H1 (cell line): ENCODE data around the gene TELO2. TPM values are rescaled to one million over a fixed set of nuclear protein-coding genes. Genes with fewer than 3 reads are reported as not detected.
A peak's percentile ranks its signal among the peaks of the same experiment; 100 is the strongest.

ENCODE experiments used
- CTCF ChIA-PET: fragments of 300-600 bp; sonication (Branson Sonifier 250); formaldehyde crosslinking; loops from one replicate; lab custom pipeline; 2021; ENCODE audit not compliant: partially characterized antibody; lab: Charles Lee
- POLR2A ChIA-PET: fragments of 300-600 bp; sonication (Branson Sonifier 250); formaldehyde crosslinking; loops from one replicate; lab custom pipeline; 2021; ENCODE audit warnings: inconsistent platforms; ENCODE audit not compliant: partially characterized antibody; lab: Charles Lee
- DNase-seq, 2 experiments: peaks; one replicate each; pipeline versions ENCODE4 v3.0.0 to v3.0.0-alpha.2; 2010 to 2022; ENCODE audit warnings: low spot score in 2 of 2, low read depth in 1 of 2, mixed read lengths in 1 of 2
- FAIRE-seq: peaks from 2 replicates; lab custom pipeline; 2011; peaks lifted over from hg19 to GRCh38; lab: Jason Lieb, UNC
- H2AFZ ChIP-seq: 2 replicates; pipeline ENCODE4 v1.8.1; 2012; ENCODE audit warnings: low read length, inconsistent platforms
- H2AK5ac ChIP-seq: 2 replicates; pipeline ENCODE4 v1.6.1; 2013; ENCODE audit warnings: low read depth, low read length
- H2BK120ac ChIP-seq: replicated peaks from 2 replicates; pipeline ENCODE3; 2013; ENCODE audit warnings: low read depth, low read length, inconsistent platforms
- H2BK12ac ChIP-seq: 2 replicates; pipeline ENCODE4 v1.6.1; 2013; ENCODE audit warnings: low read depth, low read length
- H2BK15ac ChIP-seq: 2 replicates; pipeline ENCODE4 v1.6.1; 2013; ENCODE audit warnings: low read length
- H2BK20ac ChIP-seq: 2 replicates; pipeline ENCODE4 v1.6.1; 2013; ENCODE audit warnings: low read length
- H2BK5ac ChIP-seq: 2 replicates; pipeline ENCODE4 v1.6.1; 2013; ENCODE audit warnings: low read depth, low read length
- H3K14ac ChIP-seq: 2 replicates; pipeline ENCODE4 v1.6.1; 2013; ENCODE audit warnings: inconsistent platforms; ENCODE audit not compliant: insufficient read length
- H3K18ac ChIP-seq: 2 replicates; pipeline ENCODE4 v1.6.1; 2013; ENCODE audit warnings: low read length; ENCODE audit errors: extremely low read depth
- H3K23ac ChIP-seq: 2 replicates; pipeline ENCODE4 v1.6.1; 2013; ENCODE audit warnings: inconsistent platforms; ENCODE audit not compliant: insufficient read length
- H3K23me2 ChIP-seq: 2 replicates; pipeline ENCODE4 v1.6.1; 2013; ENCODE audit warnings: low read depth, low read length
- H3K27ac ChIP-seq: 2 replicates; pipeline ENCODE4 v1.6.1; 2011; ENCODE audit warnings: low read depth, low read length, inconsistent platforms
- H3K27me3 ChIP-seq, 4 experiments: replicated peaks in 1 of 4; 1 replicate in 1 of 4; 2 replicates in 3 of 4; pipeline versions ENCODE4 v1.6.1 to v1.8.1; 2011 to 2013; ENCODE audit warnings: low read length in 3 of 4, mild to moderate bottlenecking in 3 of 4, inconsistent platforms in 2 of 4, mixed read lengths in 2 of 4, moderate library complexity in 1 of 4; ENCODE audit not compliant: control insufficient read depth in 3 of 4, insufficient read depth in 3 of 4; ENCODE audit errors: extremely low read depth in 1 of 4
- H3K36me3 ChIP-seq, 4 experiments: 2 replicates each; pipeline versions ENCODE4 v1.6.1 to v1.8.1; 2011 to 2013; ENCODE audit warnings: mild to moderate bottlenecking in 4 of 4, low read length in 3 of 4, moderate library complexity in 2 of 4, control low read depth in 1 of 4, inconsistent platforms in 1 of 4; ENCODE audit not compliant: insufficient read depth in 4 of 4, control insufficient read depth in 2 of 4
- H3K4ac ChIP-seq: replicated peaks from 2 replicates; pipeline ENCODE3; 2013; ENCODE audit warnings: low read length, low read depth, mixed read lengths, inconsistent platforms; ENCODE audit not compliant: insufficient read length
- H3K4me1 ChIP-seq, 4 experiments: replicated peaks in 1 of 4; 1 replicate in 1 of 4; 2 replicates in 3 of 4; pipeline versions ENCODE4 v1.6.1 to v1.8.1; 2011 to 2013; ENCODE audit warnings: low read length in 3 of 4, inconsistent platforms in 2 of 4, mixed read lengths in 1 of 4; ENCODE audit not compliant: insufficient read depth in 4 of 4, control insufficient read depth in 3 of 4
- H3K4me2 ChIP-seq, 2 experiments: 2 replicates each; pipeline versions ENCODE4 v1.6.1 to v1.8.1; 2011 to 2013; ENCODE audit warnings: low read depth in 2 of 2, low read length in 2 of 2, control low read depth in 1 of 2, inconsistent platforms in 1 of 2, mild to moderate bottlenecking in 1 of 2; ENCODE audit not compliant: insufficient read depth in 1 of 2
- H3K4me3 ChIP-seq, 4 experiments: fragments of 200-600, 300-600 bp in 1 of 4; sonication (generic), shearing (Covaris generic), sonication (Bioruptor Twin) in 1 of 4; 2 replicates each; pipeline versions ENCODE4 v1.5.1 to v1.8.1; 2011 to 2016; ENCODE audit warnings: low read length in 4 of 4, low read depth in 3 of 4, control low read depth in 2 of 4, inconsistent platforms in 2 of 4, mild to moderate bottlenecking in 2 of 4, mixed read lengths in 1 of 4, moderate library complexity in 1 of 4; ENCODE audit not compliant: insufficient read depth in 2 of 4; ENCODE audit errors: extremely low read depth in 1 of 4
- H3K56ac ChIP-seq: replicated peaks from 2 replicates; pipeline ENCODE3; 2013; ENCODE audit warnings: low read depth, mild to moderate bottlenecking, mixed read lengths, low read length, inconsistent platforms; ENCODE audit not compliant: insufficient read length
- H3K79me1 ChIP-seq: 2 replicates; pipeline ENCODE4 v1.6.1; 2013; ENCODE audit warnings: low read depth, low read length, control low read depth
- H3K79me2 ChIP-seq, 2 experiments: 2 replicates each; pipeline versions ENCODE4 v1.6.1 to v1.8.1; 2012 to 2013; ENCODE audit warnings: low read length in 2 of 2, mild to moderate bottlenecking in 2 of 2, inconsistent platforms in 1 of 2; ENCODE audit not compliant: insufficient read depth in 2 of 2, control insufficient read depth in 1 of 2
- H3K9ac ChIP-seq, 4 experiments: replicated peaks in 1 of 4; 1 replicate in 1 of 4; 2 replicates in 3 of 4; pipeline versions ENCODE4 v1.6.1 to v1.8.1; 2011 to 2013; ENCODE audit warnings: low read depth in 3 of 4, low read length in 3 of 4, control low read depth in 2 of 4, mild to moderate bottlenecking in 2 of 4, moderate library complexity in 2 of 4, inconsistent platforms in 1 of 4; ENCODE audit errors: extremely low read depth in 1 of 4
- H3K9me3 ChIP-seq, 2 experiments: 2 replicates each; pipeline versions ENCODE4 v1.6.1 to v1.8.1; 2012 to 2013; ENCODE audit warnings: mild to moderate bottlenecking in 2 of 2, moderate library complexity in 2 of 2, control low read depth in 1 of 2, inconsistent platforms in 1 of 2, low read depth in 1 of 2, low read length in 1 of 2, mixed read lengths in 1 of 2; ENCODE audit not compliant: insufficient read depth in 2 of 2
- H4K20me1 ChIP-seq, 2 experiments: replicated peaks in 1 of 2; 2 replicates each; pipeline versions ENCODE3 to v1.8.1; 2011 to 2013; ENCODE audit warnings: inconsistent platforms in 2 of 2, low read length in 2 of 2, mild to moderate bottlenecking in 1 of 2; ENCODE audit not compliant: insufficient read depth in 2 of 2, control insufficient read depth in 1 of 2
- H4K5ac ChIP-seq: 2 replicates; pipeline ENCODE4 v1.6.1; 2013; ENCODE audit warnings: low read length, low read depth, mixed read lengths, inconsistent platforms; ENCODE audit not compliant: insufficient read length
- H4K8ac ChIP-seq: 2 replicates; pipeline ENCODE4 v1.8.0; 2013; ENCODE audit warnings: mild to moderate bottlenecking, moderate library complexity, low read length, inconsistent platforms; ENCODE audit not compliant: insufficient read depth; ENCODE audit errors: extremely low read depth
- H4K91ac ChIP-seq: replicated peaks from 2 replicates; pipeline ENCODE3; 2013; ENCODE audit warnings: low read length, mixed read lengths, inconsistent platforms; ENCODE audit not compliant: insufficient read length
- CBX8 ChIP-seq: fragments of 300-800, 300-1000 bp; sonication (generic); IDR thresholded peaks from 2 replicates; pipeline ENCODE4 v1.7.1; 2016; ENCODE audit warnings: low read depth, low read length, borderline replicate concordance
- EZH2 ChIP-seq: fragments of 200-600 bp; sonication (generic); IDR thresholded peaks from 2 replicates; pipeline ENCODE4 v1.7.1; 2012; ENCODE audit warnings: low read depth, mild to moderate bottlenecking, moderate library complexity, low read length, inconsistent platforms; ENCODE audit not compliant: severe bottlenecking
- GABPA ChIP-seq: IDR thresholded peaks from 2 replicates; pipeline ENCODE4 v1.6.1; 2011; ENCODE audit warnings: mild to moderate bottlenecking, low read length, moderate library complexity, borderline replicate concordance; ENCODE audit not compliant: insufficient read depth
- RBBP5 ChIP-seq: IDR thresholded peaks from 2 replicates; pipeline ENCODE4 v1.7.1; 2012; ENCODE audit warnings: low read depth, mild to moderate bottlenecking, inconsistent platforms, low read length, moderate library complexity, borderline replicate concordance
- WGBS, 2 experiments: shearing (Covaris generic) in 1 of 2; methylation state at CpG; one replicate each; pipeline versions ENCODE4 v1.1.6 to v1.1.7; 2013 to 2015; ENCODE audit warnings: low lambda C conversion rate in 2 of 2, mixed read lengths in 2 of 2, inconsistent platforms in 1 of 2, low coverage in 1 of 2, missing lambda C conversion rate in 1 of 2; ENCODE audit not compliant: insufficient replicate concordance in 2 of 2, insufficient coverage in 1 of 2, insufficient read length in 1 of 2; ENCODE audit errors: extremely low coverage in 1 of 2, missing lambda C conversion rate in 1 of 2; 5-methylcytosine and 5-hydroxymethylcytosine counted together
- polyA plus RNA-seq, 7 experiments: library from polyadenylated mRNA; depleted of rRNA in 3 of 7; stranded (reverse) in 5 of 7; unstranded in 2 of 7; fragments of >200 nt in 5 of 7; fragments of 200-250 nt in 2 of 7; gene quantifications; 1 replicate in 5 of 7; 2 replicates in 1 of 7; 4 replicates in 1 of 7; pipeline versions ENCODE4 v1.2.1 to v1.2.3, GENCODE V29; 2011 to 2013; ENCODE audit warnings: missing spikeins in 2 of 7, mixed read lengths in 2 of 7
- total RNA-seq: library from RNA; stranded (reverse); fragmentation: NEBNext Ultra II Directional; extraction: Animal tissue kit (Norgen Biotek cat#: 25700); gene quantifications from 2 replicates; pipeline ENCODE4 v1.2.1, GENCODE V29; 2021
- TF ChIP-seq, protein P1 (sequence below), 3 experiments: IDR thresholded peaks; 1 replicate in 2 of 3; 2 replicates in 1 of 3; pipeline versions ENCODE4 v1.5.1 to v1.6.1; 2011; ENCODE audit warnings: low read length in 3 of 3, mild to moderate bottlenecking in 3 of 3, inconsistent platforms in 2 of 3, low read depth in 1 of 3, moderate library complexity in 1 of 3; ENCODE audit not compliant: insufficient read depth in 1 of 3; ENCODE audit errors: control extremely low read depth in 1 of 3
- TF ChIP-seq, protein P2 (sequence below): IDR thresholded peaks from 2 replicates; pipeline ENCODE4 v1.6.1; 2012; ENCODE audit warnings: inconsistent platforms

Gene TELO2
- total and polyA plus RNA-seq, 2 of the 8 experiments (the other 6 are each of a cell fraction or from before 2014, with no cell fraction given) = 39.3 to 64.8 TPM

DNA sequence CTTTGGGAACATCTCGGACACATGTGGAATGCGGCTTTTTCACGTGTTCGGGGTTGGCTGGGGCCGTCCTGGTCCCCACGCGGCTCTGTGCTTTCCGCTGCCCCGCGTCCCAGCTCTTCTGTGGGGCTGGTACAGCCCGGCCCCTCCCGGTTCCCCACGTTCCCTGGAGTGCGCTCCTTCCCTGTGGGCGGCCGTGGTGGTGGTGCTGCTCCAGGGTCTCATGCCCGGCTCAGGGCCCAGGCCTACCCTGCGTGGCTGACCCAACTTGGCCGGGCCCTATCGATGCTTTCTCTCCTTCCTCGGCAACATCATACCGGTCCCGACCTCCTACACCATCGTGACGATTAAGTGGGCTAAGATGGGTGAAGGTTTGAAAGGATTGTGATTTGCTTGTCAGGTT, 3.3 kb downstream of the TELO2 start:
- H3K4me1 ChIP-seq = peaks cover 0 to 8% (median 5%) of the 10 kb centered on the region in 4 experiments; a peak in 4 of 7 replicates
- no peak overlapping the region for H2BK15ac ChIP-seq
- no peak overlapping the region for H3K9ac ChIP-seq
- H3K27ac ChIP-seq = no peak overlapping the region
- no peak overlapping the region for H2BK5ac ChIP-seq
- peaks cover 9% of the 10 kb centered on the region for H3K23me2 ChIP-seq
- TF ChIP-seq EZH2 (no peak), GABPA (no peak), RBBP5 (no peak), CBX8 (no peak)
- TF ChIP-seq, protein P1, sequence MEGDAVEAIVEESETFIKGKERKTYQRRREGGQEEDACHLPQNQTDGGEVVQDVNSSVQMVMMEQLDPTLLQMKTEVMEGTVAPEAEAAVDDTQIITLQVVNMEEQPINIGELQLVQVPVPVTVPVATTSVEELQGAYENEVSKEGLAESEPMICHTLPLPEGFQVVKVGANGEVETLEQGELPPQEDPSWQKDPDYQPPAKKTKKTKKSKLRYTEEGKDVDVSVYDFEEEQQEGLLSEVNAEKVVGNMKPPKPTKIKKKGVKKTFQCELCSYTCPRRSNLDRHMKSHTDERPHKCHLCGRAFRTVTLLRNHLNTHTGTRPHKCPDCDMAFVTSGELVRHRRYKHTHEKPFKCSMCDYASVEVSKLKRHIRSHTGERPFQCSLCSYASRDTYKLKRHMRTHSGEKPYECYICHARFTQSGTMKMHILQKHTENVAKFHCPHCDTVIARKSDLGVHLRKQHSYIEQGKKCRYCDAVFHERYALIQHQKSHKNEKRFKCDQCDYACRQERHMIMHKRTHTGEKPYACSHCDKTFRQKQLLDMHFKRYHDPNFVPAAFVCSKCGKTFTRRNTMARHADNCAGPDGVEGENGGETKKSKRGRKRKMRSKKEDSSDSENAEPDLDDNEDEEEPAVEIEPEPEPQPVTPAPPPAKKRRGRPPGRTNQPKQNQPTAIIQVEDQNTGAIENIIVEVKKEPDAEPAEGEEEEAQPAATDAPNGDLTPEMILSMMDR (IDR thresholded peaks at IDR 0.05; ENCODE audit: control extremely low read depth in 1 of 3, insufficient read depth in 1 of 3, low read depth in 1 of 3, low read length in 3 of 3) = no peak
- TF ChIP-seq, protein P2, sequence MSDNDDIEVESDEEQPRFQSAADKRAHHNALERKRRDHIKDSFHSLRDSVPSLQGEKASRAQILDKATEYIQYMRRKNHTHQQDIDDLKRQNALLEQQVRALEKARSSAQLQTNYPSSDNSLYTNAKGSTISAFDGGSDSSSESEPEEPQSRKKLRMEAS = no peak
- no peak overlapping the region for H2BK120ac ChIP-seq
- no peak overlapping the region for H2AK5ac ChIP-seq
- H4K8ac ChIP-seq = 0 out of 2 replicates have a peak overlapping the region, but pooled peaks have one; percentile 51
- no peak overlapping the region for H2AFZ ChIP-seq
- peaks cover 3% of the 10 kb centered on the region for H3K79me1 ChIP-seq
- no peak overlapping the region for H2BK20ac ChIP-seq
- DNase-seq (no peak), FAIRE-seq (no peak)
- no peak overlapping the region for H3K4ac ChIP-seq
- no peak overlapping the region for H3K56ac ChIP-seq
- no peak overlapping the region for H3K14ac ChIP-seq
- H4K5ac ChIP-seq = no peak overlapping the region
- H3K36me3 ChIP-seq = peaks cover 11 to 58% (median 24%) of the 10 kb centered on the region in 4 experiments
- 97% methylated on average over 22 of the region's 25 CpGs; no CpG with 5 or more reads in 1 of the 2 experiments for WGBS, 2 experiments
- no peak overlapping the region for H3K18ac ChIP-seq
- no peak overlapping the region for H2BK12ac ChIP-seq
- no peak overlapping the region for H3K4me3 ChIP-seq
- H4K20me1 ChIP-seq = peaks cover 3 to 4% of the 10 kb centered on the region in 2 experiments
- POLR2A ChIA-PET = interaction anchor here (1.1 to 16.8 kb wide), 3 partner anchors 8 to 268 kb away, joined by 3 to 175 read pairs (median 11); no protein-coding TSS in a partner anchor
- H3K4me2 ChIP-seq = no peak overlapping the region
- no peaks in the 10 kb centered on the region for H3K27me3 ChIP-seq
- H4K91ac ChIP-seq = no peak overlapping the region
- H3K79me2 ChIP-seq = peaks cover 0 to 12% of the 10 kb centered on the region in 2 experiments; a peak in 1 of 4 replicates
- no peaks in the 10 kb centered on the region for H3K9me3 ChIP-seq
- H3K23ac ChIP-seq = no peak overlapping the region
- CTCF ChIA-PET = interaction anchor here (0.6 to 0.8 kb wide), 2 partner anchors 55 to 258 kb away, joined by 3 read pairs; no protein-coding TSS in a partner anchor
